ENCODE results near the gene CTNNA3.

GRCh38 chr10:67282871-67283270 lies 413.1 kb downstream of the CTNNA3 start:
- TF ChIP-seq CTCF (IDR thresholded peaks at IDR 0.05) (no peak), POLR2A (IDR thresholded peaks at IDR 0.05) (no peak)
